Lower leg skin (tissue), 3 donors: ENCODE data around the gene POGZ.

ENCODE experiments used
- POLR2A ChIP-seq, 2 donors: fragments of 450-650 bp; IDR thresholded peaks; one replicate each; pipeline ENCODE4 v1.6.1; 2016 to 2017; ENCODE audit warnings: antibody characterized with exemption in 2 of 2, mild to moderate bottlenecking in 1 of 2, moderate library complexity in 1 of 2
- TF ChIP-seq, protein P1 (sequence below), 3 donors: fragments of 450-650 bp; IDR thresholded peaks; one replicate each; pipeline ENCODE4 v1.5.1; 2016; ENCODE audit warnings: antibody characterized with exemption in 3 of 3, mild to moderate bottlenecking in 3 of 3, moderate library complexity in 2 of 3

DNA sequence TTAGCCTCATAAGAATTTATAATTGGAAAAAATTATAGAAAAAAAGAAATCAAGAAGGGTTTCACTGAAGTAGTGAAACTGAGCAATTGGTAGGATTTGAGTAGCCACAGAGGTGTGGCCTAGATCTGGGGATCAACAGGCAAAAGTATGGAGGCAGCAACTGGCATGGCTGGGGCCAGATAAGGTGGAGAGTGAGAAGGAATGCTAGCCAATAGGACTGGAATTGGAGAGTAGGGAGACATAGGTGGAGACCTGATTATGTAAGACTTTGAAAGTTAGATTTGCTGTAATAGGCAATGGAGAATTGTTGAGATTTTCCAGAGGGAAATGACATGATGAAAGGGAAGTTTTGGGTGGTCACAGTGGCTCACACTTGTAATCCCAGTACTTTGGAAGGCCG is 27.3 kb upstream of the POGZ start:
- TF ChIP-seq POLR2A (IDR thresholded peaks at IDR 0.05) = no peak
- TF ChIP-seq, protein P1, sequence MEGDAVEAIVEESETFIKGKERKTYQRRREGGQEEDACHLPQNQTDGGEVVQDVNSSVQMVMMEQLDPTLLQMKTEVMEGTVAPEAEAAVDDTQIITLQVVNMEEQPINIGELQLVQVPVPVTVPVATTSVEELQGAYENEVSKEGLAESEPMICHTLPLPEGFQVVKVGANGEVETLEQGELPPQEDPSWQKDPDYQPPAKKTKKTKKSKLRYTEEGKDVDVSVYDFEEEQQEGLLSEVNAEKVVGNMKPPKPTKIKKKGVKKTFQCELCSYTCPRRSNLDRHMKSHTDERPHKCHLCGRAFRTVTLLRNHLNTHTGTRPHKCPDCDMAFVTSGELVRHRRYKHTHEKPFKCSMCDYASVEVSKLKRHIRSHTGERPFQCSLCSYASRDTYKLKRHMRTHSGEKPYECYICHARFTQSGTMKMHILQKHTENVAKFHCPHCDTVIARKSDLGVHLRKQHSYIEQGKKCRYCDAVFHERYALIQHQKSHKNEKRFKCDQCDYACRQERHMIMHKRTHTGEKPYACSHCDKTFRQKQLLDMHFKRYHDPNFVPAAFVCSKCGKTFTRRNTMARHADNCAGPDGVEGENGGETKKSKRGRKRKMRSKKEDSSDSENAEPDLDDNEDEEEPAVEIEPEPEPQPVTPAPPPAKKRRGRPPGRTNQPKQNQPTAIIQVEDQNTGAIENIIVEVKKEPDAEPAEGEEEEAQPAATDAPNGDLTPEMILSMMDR (IDR thresholded peaks at IDR 0.05) = no peak
